COLO668 (cell line): ENCODE data around the gene LAMC1.

ENCODE experiments used
- DNase-seq: peaks from one replicate; lab custom pipeline; 2025; ENCODE audit not compliant: unreplicated experiment; lab: John Stamatoyannopoulos, UW

LAMC1 gene

DNA sequence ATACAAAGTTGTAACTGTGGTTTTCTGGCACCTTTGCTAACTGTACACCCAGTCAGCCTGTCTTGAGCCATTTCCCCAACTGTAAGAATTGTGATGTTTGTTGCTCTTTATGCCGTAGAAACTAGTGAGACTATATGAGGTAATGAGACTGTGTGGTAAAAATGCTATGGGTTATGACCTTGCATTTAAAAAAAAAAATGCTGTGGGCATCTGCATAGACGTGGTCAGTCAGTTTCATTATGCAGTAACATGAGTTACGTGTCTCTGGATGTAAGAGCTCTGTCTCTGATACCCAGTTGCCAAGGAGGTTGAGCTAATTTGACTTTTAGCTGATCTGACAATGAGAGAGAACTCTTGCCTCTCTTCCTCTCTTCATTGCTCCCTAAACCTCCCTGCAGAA lies 82.2 kb downstream of the LAMC1 start:
- DNase-seq: no peak

DNA sequence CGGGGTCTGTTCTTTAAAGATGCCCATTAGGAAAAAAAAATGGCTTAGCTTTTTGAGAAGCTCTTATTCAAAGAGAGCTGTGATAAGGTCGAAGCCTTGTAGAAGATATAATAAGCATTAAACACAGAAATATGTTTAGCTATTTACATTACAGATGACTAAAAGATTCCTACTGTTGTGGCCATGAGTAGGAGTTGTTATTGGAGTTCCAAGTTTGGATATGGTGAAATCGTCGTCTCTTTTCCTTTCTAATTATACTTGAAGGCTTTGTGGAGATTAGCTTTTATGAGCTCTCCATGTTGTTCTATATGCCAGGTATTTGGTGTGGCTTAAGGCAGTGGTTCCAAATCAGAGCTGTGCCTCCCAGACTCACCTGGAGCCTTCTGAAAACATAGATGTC lies 82.9 kb downstream of the LAMC1 start:
- no peak for DNase-seq

DNA sequence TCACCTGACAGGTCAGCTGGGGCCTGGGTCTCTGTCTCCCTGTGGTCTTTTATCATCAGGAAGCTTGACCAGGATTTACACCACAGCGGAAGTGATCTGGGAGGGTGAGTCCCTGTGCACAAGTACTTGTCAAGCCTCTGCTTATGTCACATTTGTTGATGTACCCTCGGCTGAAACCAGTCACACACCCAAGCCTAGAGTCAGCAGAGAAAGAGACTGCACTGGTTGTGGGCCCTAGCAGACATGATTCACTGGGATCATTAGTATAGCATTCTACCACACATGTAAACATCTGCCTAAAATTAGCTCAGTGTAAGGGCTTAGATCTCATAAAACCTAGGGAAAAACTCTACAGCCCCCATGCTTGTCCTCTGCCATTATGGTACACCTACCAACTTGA lies 83.5 kb downstream of the LAMC1 start:
- no peak for DNase-seq

DNA sequence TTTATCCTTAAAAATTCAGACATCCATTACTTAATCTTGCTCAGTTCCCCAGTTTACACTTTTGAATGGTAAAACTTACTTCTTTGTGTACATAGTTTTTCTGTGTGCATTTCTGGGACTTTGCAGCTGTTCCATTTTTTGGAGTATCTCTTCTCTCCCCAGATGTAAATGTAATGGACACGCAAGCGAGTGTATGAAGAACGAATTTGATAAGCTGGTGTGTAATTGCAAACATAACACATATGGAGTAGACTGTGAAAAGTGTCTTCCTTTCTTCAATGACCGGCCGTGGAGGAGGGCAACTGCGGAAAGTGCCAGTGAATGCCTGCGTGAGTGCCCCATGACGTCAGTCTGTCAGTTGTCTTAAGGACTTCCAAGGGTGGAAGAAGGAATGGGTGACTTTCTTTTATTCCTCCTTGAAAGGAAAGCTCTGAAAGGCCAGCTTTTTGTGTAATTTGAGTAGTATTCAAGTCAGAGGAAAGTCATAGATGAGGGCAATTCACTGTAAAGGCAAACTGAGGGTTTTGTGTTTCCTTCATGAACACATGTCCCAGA lies 87.2 kb downstream of the LAMC1 start:
- DNase-seq: no peak

DNA sequence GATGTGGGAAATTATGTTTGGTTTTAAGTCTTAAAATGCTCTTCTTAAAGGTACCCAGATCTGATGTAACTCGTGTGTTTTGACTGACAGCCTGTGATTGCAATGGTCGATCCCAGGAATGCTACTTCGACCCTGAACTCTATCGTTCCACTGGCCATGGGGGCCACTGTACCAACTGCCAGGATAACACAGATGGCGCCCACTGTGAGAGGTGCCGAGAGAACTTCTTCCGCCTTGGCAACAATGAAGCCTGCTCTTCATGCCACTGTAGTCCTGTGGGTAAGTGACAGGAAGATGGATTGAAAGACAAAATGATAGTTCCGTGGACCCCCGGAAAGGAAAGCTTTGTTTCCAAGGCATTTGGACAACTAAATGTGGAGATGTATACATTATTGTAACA lies 91.2 kb downstream of the LAMC1 start:
- no peak for DNase-seq

DNA sequence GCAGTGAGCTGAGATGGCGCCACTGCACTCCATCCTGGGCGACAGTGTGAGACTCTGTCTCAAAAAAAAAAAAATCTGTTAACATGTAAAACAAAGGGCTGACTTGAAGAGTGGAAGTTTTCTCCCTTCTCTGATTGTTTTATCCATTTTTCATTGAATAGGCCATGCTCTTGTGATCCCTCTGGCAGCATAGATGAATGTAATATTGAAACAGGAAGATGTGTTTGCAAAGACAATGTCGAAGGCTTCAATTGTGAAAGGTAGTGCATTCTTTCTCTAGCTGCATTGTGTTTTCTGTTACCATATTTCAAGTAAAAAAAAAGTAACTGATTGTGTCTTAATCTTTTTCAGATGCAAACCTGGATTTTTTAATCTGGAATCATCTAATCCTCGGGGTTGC lies 93.2 kb downstream of the LAMC1 start:
- no peak for DNase-seq

DNA sequence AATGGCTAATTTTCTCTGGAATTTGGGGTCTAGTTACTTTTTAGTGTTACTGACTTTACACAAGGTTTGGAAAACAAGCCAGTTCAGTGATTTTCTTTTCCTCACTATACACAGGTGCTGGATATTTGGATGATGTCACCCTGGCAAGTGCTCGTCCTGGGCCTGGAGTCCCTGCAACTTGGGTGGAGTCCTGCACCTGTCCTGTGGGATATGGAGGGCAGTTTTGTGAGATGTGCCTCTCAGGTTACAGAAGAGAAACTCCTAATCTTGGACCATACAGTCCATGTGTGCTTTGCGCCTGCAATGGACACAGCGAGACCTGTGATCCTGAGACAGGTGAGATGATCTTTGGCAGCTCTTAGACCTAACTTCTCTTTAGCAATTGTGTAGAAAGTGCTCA lies 98.4 kb downstream of the LAMC1 start:
- DNase-seq: peak; percentile 54

DNA sequence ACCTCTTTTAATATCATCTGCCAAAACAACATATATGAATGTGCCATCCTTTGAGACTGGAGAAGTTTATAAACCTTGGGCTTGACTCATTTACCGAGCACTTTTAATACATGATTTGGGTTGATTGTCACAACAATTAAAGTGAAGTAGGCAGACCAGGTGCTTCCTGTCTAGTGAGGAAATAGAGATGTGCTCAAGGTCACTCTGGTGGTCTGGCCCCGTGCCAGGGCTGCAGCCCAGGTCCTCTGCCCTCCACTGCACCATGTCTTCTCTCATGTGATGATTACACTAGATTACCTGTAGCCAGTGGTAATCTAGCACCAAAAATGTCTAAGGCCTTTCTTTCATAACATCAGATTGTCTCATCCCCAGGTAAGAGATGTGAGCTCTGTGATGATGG lies 101.0 kb downstream of the LAMC1 start:
- peak; percentile 84 for DNase-seq

DNA sequence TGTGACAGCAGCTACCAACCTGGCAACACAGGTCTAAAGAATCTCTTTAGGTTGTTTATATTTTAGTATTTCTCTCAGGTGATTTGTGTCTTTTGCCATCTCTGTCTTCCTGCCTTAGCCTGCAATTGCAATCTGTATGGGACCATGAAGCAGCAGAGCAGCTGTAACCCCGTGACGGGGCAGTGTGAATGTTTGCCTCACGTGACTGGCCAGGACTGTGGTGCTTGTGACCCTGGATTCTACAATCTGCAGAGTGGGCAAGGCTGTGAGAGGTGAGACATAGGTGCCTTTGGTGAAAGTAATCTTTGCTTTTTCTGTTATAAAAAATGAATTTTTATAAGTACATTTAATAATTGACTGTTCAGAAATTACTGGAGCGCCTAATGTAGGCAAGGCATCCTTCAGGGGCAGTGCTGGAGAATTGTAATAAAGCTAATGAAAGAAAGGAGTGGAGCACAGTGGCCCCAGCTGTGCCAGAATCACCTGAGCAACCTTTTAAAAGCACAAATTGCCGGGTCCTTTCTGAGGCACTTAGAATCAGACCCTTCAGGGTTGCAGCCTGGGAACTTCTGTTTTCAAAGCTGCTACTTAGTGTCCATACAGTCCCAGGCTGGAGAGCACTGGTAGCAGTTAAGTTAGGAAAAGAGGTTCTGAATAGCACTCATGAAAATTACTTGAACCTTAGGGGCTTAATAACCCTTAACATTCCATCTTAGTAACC lies 102.2 kb downstream of the LAMC1 start:
- DNase-seq: no peak

DNA sequence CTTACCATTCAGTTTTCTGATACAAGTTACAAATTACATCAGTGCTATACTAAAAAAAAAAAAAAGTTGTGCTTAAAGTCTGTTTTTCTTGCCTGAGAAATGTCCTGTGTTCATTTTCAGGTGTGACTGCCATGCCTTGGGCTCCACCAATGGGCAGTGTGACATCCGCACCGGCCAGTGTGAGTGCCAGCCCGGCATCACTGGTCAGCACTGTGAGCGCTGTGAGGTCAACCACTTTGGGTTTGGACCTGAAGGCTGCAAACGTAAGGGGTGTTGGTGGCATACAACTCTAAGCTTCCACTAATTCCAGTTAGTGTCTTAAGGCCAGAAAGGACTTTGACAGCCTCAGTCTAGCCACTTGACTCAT lies 102.8 kb downstream of the LAMC1 start:
- DNase-seq: no peak

DNA sequence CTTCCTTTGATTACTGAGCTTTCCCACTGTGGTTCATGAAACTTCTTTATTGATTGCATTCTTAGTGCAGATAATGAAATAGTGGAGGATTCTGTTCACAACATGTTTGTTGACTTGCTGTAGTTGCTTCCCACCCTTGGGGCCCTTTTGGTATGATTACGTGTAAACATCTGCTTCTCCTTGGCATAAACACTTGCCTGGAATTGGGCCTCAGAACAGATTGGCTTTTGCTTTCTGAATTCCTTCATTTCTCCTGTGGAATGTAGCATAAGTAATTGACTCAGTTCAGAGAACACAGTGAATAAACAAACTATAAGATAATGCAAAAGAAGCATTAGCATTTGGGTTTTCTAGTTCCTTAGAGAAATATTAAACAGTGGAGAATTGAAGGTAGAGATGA lies 103.3 kb downstream of the LAMC1 start:
- DNase-seq: no peak

DNA sequence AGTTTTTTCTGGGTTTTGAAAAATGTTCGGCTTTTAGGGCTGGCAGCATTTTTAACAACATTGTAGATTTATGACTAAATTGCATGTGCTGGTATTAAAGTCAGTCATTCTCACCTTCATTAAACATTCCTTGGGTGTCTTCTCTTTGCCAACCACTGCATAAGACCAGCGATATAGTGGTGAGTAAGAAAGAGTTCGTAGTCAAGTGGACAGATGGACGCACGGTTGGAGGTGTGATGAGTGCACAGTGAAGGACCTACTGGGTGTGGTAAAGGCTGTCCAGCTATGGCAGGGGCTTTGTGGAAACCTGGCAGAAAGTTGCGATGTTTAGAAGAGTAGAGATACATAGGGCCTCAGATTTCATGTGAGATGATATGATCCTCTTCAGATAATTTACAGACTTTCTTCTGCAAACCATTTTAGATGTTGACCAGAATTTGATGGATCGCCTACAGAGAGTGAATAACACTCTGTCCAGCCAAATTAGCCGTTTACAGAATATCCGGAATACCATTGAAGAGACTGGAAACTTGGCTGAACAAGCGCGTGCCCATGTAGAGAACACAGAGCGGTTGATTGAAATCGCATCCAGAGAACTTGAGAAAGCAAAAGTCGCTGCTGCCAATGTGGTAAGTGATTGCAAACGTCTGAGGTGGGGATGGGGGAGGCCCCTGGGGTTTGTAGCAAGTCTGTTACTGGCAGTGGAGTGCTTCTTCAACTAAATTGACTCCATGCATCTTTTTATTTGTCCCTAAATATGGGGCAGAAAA lies 106.9 kb downstream of the LAMC1 start:
- no peak for DNase-seq

DNA sequence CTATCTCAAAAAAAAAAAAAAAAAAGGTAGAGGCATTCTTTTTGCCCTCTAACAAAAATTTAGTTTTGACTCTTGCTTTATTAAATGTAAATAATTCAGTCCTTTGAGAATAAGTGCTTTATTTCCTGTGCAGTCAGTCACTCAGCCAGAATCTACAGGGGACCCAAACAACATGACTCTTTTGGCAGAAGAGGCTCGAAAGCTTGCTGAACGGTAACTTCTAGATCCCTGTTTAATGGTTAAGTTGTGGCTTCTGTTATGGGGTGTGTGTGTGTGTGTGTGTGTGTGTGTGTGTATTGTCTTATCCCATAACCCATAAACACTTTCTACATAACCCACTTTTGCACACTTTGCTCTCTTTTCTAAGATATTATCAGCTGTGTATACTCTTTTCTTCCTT lies 107.9 kb downstream of the LAMC1 start:
- no peak for DNase-seq

DNA sequence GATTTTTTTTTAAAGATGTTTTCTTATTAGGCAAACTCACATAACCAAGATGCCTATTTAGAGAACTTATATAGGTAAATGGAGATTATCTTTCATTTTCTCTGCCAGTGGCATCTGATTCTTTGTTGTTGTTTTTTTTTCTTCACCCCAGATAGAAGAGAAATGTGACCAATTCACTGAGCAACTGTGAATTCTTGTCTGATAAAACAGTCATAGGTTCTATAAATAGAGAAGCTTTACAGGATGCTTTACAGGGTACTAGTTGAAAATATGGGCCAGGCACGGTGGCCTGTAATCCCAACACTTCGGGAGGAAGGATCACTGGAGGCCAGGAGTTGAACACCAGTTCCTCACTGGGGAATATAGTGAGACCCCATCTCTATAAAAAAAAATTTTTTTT lies 112.1 kb downstream of the LAMC1 start:
- DNase-seq: no peak

DNA sequence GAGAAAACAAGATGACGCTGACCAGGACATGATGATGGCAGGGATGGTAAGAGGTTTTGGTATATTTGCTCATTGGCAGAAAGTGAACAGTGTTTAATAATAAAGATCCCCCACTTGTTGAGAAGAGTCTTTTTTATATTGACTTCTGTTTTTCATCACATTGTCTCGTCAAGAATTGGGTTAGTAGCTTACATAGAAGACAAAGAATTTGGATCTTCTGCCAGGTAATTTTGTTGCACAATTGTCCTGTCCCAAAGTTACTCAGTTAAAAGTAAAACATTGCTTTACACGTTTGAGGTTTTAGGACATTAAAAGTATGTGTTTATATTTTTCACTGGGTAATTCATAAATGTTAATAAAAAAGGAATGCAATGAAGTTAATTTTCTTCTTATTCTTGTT lies 114.6 kb downstream of the LAMC1 start:
- no peak for DNase-seq

DNA sequence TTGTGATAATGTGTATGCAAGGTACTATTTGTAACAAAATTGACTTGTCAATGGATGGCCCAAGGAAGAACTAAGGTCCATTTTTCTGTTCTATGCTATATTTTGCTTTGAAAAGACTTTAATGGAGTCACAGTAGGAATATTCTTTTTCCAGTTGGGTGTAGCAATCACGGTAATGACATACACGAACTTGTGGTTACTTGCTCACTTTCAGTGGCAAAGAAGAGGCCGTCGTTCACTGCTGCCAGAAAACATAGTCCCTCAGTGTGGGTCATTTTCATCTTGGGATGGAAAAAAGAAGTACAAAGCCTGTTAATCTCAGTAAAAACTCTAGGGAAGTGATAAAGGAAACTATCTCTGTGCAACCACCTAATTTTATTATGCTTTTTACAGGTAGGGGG lies 115.1 kb downstream of the LAMC1 start:
- DNase-seq: no peak

DNA sequence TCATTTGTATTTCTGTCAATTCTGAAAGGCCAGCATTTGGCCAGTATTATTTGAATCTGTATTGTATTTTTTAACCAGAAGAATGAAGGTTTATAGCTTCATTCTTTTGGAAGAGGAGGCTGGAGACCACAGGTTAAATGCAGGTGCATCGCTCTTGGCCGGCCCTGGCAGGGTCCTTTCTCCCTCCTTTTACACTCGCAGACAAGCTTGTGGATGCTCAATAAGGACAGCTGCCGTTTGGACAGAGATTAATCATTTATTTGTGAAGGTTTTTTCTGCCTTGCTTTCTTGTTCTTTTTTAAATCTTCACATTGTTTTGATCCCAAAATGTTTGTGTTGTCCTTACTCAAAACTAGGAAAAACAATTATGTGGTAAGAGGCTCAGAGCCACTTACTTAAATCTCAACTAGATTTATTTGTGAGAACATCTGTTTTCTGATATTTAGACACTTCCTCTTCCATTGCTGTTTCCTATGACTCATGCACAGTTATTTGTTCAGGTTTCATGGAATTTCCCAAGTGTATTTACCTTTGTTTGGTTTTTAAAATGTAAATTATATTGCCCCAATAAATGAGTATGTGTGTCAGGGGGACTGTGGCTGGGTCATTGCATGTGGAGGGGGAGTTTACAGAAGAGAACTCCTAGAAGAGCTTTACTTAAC lies 116.2 kb downstream of the LAMC1 start:
- DNase-seq: peak; percentile 56

DNA sequence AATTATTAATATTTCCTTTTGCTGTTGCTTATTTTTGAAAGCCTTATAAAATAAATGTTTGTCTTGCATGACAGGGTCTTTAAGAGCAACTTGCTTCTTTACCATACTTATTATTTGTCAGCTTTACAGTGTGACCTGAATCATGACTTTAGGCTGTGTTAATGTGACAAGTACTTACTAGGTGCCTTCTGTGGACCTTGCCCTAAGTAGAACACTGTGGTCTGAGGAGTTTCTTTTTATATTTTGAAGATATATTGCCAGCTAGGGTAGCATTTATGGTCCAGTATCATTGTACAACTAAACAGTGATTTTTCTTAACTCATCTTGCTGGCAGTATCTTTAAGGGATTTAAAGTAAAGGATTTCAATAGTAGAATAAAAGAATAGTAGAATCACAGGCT lies 117.4 kb downstream of the LAMC1 start:
- DNase-seq: no peak

DNA sequence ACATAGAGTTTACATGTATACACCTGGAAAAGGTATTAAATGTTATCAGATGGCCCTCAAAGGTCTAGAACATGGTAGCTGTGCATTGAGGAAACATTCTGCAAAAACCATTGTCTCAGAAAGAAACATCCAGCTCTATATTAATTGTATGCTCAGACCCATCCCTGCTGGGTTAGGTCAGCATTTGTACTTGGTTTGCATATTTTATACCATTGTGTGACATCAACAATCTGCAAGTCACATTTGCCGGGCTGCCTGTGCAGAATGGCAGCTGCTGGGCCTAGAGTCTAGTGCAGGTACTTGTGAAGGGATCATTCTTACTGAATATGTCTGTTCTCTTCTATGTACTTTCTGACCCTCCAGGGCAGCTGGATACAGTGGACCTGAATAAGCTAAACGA lies 119.0 kb downstream of the LAMC1 start:
- DNase-seq: no peak

DNA sequence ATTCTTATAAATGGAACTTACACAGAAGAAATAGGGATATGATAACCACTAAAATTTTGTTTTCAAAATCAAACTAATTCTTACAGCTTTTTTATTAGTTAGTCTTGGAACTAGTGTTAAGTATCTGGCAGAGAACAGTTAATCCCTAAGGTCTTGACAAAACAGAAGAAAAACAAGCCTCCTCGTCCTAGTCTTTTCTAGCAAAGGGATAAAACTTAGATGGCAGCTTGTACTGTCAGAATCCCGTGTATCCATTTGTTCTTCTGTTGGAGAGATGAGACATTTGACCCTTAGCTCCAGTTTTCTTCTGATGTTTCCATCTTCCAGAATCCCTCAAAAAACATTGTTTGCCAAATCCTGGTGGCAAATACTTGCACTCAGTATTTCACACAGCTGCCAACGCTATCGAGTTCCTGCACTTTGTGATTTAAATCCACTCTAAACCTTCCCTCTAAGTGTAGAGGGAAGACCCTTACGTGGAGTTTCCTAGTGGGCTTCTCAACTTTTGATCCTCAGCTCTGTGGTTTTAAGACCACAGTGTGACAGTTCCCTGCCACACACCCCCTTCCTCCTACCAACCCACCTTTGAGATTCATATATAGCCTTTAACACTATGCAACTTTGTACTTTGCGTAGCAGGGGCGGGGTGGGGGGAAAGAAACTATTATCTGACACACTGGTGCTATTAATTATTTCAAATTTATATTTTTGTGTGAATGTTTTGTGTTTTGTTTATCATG lies 120.5 kb downstream of the LAMC1 start:
- no peak for DNase-seq

DNA sequence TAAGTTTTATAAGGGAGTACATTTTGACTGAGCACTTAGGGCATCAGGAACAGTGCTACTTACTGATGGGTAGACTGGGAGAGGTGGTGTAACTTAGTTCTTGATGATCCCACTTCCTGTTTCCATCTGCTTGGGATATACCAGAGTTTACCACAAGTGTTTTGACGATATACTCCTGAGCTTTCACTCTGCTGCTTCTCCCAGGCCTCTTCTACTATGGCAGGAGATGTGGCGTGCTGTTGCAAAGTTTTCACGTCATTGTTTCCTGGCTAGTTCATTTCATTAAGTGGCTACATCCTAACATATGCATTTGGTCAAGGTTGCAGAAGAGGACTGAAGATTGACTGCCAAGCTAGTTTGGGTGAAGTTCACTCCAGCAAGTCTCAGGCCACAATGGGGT lies 121.5 kb downstream of the LAMC1 start:
- DNase-seq: no peak
